ENCODE data around the gene CASS4.

- TF ChIP-seq CTCF (conservative IDR thresholded peaks at IDR 0.05; ENCODE audit: low read depth, low read length): no peak
- no peak for TF ChIP-seq EZH2 (IDR thresholded peaks at IDR 0.05; ENCODE audit: borderline replicate concordance, low read depth, low read length, poor library complexity, severe bottlenecking)
These were observed 41.3 kb downstream of the CASS4 start for GRCh38 chr20:56453352-56453751.
